GM18867 (cell line): ENCODE measurements around the gene DOCK3.
"Not testable (repeated sequence)": the region's sequence is repeated elsewhere in the genome, so short reads cannot be mapped to it uniquely, and the experiment has no call there.

Experiments
- ATAC-seq: cut with Tn5 transposase; IDR thresholded peaks from one replicate; pipeline ENCODE4 v1.9.1; 2021; ENCODE audit warnings: mild to moderate bottlenecking, moderate library complexity; ENCODE audit not compliant: unreplicated experiment

The DOCK3 gene

GRCh38 chr3:51190199-51190598 is 515.5 kb downstream of the DOCK3 start:
- no peak for ATAC-seq

GRCh38 chr3:51190827-51191226 is 516.1 kb downstream of the DOCK3 start:
- no peak for ATAC-seq

GRCh38 chr3:51191768-51192167 is 517.0 kb downstream of the DOCK3 start:
- no peak for ATAC-seq

DNA sequence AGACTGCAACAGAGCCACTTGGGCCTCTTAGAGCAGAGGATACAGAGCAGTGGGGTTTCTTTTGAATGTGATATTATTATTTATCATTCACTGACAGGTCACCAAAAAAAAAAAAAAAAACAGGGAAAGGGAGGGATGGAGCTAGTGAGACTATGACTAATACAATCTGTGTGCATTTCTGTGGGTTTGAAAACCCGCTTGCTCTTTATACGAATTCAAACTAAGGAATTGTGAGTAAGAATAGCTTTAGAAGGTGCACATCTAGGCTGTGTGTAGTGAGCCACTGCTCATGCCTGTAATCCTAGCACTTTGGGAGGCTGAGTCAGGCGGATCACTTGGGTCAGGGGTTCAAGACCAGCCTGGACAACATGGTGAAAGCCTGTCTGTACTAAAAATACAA is 523.8 kb downstream of the DOCK3 start:
- ATAC-seq, result no peak

DNA sequence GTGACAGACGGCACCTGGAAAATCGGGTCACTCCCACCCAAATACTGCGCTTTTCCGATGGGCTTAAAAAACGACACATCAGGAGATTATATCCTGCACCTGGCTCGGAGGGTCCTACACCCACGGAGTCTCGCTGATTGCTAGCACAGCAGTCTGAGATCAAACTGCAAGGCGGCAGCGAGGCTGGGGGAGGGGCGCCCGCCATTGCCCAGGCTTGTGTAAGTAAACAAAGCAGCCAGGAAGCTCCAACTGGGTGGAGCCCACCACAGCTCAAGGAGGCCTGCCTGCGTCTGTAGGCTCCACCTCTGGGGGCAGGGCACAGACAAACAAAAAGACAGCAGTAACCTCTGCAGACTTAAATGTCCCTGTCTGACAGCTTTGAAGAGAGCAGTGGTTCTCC is 524.6 kb downstream of the DOCK3 start:
- ATAC-seq, result not testable (repeated sequence)

DNA sequence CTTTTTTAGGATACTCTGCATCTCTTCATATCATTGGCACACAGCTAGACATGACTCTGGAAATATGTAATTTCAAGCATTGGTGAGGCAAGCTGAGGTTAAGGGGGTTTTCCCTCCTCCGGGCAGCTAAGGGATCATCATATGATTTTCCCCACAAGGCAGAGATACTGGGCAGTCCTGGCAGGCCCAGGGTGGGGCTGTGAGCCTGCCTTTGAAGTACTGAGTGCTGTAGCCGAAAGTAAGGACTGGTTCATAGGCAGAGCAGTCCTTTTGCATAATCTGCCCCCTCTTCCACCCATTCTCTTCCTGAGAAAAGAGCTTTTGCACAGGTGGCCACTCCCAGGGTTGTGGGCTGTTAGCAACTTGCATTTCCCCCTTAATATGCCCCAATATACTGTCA is 541.6 kb downstream of the DOCK3 start:
- no peak for ATAC-seq

GRCh38 chr3:51221959-51222358 is 547.2 kb downstream of the DOCK3 start:
- ATAC-seq, result no peak

GRCh38 chr3:51224283-51224682 is 549.6 kb downstream of the DOCK3 start:
- no peak for ATAC-seq

DNA sequence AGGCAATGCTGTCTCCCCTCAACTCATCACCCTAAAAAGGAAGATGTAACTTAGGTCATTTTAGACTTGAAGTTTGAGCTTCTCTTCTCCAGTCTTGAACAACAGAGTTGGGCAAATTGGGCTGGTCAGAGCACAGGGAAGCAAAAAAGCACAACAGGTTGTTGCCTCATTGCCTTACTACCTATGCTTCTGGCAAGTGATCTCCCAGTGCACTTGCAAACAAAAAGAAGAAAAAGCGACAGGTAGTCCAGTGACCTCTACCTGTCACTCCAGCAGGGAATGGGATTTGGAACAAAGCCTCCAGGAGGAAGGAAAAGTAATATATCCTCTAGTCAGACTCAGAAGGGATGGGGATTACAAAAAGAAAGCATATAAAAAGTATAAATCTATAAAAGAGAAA is 550.1 kb downstream of the DOCK3 start:
- ATAC-seq, result no peak

- no peak for ATAC-seq
These were observed 568.2 kb downstream of the DOCK3 start for GRCh38 chr3:51242939-51243338.

GRCh38 chr3:51243924-51244323 is 569.2 kb downstream of the DOCK3 start:
- ATAC-seq, result no peak

DNA sequence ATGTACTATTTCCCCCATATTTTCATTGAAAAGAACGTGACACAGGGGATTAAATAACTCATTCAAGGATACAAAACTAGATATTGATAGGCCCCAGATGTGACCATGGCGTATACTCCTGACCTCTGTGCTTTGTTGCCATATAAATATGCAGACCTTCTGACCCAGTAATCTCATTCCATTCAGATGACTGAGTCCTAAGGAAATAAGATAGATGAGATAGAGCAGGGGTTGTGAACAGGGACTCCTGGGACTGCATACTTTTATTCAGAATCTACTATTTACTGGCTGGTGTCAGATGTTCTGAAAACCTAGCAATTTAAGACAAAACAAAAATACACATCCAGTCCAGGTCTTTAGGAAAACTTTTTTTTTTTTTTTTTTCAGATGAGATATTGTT is 571.1 kb downstream of the DOCK3 start:
- no peak for ATAC-seq

GRCh38 chr3:51257870-51258269 is 583.1 kb downstream of the DOCK3 start:
- ATAC-seq, result no peak

- ATAC-seq, result not testable (repeated sequence)
These were observed 589.4 kb downstream of the DOCK3 start for GRCh38 chr3:51264166-51264565.

DNA sequence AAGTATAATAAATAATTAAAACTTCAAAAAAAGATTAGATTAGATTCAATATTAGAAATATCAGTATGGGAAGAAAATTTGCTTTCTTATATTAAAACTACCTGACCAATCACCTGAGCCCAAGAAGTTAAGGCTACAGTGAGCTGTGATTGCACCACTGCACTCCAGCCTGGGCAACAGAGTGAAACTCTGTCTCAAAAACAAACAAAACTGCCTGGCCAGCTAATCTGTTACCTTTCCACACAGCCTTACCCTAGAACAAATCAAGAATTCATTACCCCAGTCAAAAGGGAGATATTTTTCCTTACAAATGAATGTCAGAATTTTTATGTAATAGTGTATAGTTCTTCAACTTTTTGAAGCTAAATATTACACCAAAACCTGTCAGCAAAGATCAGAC is 593.4 kb downstream of the DOCK3 start:
- no peak for ATAC-seq

- no peak for ATAC-seq
These were observed 594.7 kb downstream of the DOCK3 start for GRCh38 chr3:51269466-51269865.

GRCh38 chr3:51270559-51270958 is 595.8 kb downstream of the DOCK3 start:
- no peak for ATAC-seq

DNA sequence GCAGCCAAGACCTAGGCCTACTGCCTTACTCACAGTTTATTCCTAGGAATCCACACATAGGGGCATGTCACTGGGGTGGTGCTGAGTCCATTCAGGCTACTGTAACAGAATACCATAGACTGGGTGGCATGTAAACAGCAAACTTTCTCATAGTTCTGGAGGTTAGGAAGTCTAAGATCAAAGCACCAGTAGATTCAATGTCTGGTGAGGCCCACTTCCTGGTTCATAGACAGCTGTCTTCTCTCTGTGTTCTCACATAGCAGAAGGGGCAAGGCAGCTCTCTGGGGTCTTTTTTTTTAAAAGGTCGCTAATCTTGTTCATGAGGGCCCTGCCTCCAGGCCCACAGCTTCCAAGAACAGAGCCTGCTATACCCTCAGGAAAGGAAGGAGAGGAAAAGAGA is 596.4 kb downstream of the DOCK3 start:
- no peak for ATAC-seq

- ATAC-seq, result no peak
These were observed 599.3 kb downstream of the DOCK3 start for GRCh38 chr3:51274052-51274451.

- no peak for ATAC-seq
These were observed 600.5 kb downstream of the DOCK3 start for GRCh38 chr3:51275111-51275805.

DNA sequence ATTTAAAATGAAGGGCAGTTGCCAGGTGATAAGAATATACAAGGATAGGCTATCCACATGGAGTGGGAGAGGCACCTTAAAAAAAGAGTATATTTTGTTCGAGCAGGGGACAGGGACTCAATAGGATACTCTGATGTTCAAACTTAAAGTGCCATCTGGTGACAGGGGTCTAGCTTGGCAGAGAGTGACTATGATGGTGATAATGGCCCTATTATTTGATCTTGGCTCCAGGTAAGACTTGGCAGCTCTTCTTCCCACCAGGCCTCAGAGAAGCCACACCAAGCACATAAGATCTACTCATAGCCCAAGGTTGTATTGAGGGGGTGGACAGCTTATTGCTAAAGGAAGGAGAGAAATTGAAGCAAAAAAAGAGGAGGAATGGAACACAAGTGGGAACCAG is 601.3 kb downstream of the DOCK3 start:
- ATAC-seq, result no peak

DNA sequence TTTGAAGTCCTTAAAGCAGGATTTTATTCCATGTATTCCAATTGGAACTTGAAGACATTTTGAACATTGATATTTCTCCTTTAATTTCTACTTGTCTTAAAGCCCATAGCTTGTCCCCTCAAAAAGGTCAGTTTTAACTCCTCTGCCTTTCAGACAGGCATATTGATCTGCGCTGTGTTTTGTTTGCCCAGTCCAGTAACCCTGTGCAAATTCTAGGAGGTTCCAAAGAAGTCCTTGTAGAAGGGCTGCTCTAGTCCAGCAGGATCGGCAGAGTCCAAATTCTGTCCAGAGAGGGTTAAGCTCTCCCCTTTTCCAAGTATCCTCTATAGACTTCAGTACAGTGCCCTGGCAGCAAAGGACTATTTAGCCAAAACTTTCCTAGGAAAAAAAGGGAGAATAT is 604.7 kb downstream of the DOCK3 start:
- no peak for ATAC-seq

DNA sequence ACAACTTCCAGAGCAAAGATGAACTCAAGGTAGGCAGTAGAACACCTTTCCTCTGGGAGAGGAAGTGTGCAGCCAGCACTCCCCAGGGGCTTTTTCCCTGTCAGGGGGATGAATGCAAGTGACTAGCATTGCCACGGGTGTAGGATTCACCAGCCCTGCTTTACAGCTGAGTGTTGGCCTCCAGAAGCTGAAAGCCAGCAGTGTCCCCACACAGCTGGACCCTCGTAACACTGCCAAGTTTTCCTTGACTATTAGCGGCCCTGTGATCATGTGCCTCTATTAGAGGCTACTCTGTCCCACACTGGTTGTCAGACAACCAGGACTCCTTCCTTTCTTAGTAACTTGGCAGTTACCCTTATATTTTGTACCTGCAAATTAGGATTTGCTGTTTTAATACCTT is 605.4 kb downstream of the DOCK3 start:
- no peak for ATAC-seq
